ENCODE data around the gene CENPL.

DNA sequence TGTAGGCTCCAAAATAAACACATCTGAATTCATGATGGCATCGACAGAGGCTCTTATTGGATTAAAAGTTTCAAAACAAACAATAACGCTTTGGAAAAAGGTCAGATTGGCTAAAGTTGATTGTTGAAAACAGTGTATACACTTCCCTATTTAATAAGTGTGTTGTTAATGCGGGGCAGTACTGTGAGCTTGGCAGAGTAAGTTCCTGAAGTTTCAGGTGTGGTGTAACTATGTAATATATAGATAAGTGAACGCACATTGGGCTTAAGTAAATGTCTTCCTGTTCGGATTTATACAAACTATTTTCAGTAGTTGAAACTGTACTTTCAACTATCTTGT, 44.3 kb upstream of the CENPL start:
- TF ChIP-seq, protein P1, sequence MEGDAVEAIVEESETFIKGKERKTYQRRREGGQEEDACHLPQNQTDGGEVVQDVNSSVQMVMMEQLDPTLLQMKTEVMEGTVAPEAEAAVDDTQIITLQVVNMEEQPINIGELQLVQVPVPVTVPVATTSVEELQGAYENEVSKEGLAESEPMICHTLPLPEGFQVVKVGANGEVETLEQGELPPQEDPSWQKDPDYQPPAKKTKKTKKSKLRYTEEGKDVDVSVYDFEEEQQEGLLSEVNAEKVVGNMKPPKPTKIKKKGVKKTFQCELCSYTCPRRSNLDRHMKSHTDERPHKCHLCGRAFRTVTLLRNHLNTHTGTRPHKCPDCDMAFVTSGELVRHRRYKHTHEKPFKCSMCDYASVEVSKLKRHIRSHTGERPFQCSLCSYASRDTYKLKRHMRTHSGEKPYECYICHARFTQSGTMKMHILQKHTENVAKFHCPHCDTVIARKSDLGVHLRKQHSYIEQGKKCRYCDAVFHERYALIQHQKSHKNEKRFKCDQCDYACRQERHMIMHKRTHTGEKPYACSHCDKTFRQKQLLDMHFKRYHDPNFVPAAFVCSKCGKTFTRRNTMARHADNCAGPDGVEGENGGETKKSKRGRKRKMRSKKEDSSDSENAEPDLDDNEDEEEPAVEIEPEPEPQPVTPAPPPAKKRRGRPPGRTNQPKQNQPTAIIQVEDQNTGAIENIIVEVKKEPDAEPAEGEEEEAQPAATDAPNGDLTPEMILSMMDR (IDR thresholded peaks at IDR 0.05 in 2 of 3, conservative IDR thresholded peaks at IDR 0.05 in 1 of 3; ENCODE audit: control insufficient read depth in 2 of 3, extremely low read depth in 1 of 3, insufficient read depth in 1 of 3, low read depth in 3 of 3, low read length in 3 of 3) = no peak
- TF ChIP-seq ESRRA (IDR thresholded peaks at IDR 0.05; ENCODE audit: low read length) = no peak
- TF ChIP-seq NBN (IDR thresholded peaks at IDR 0.05) = no peak
- TF ChIP-seq PAX8 (IDR thresholded peaks at IDR 0.05) = no peak
- no peak for TF ChIP-seq NFYA (IDR thresholded peaks at IDR 0.05; ENCODE audit: borderline replicate concordance, low read depth, low read length)
- TF ChIP-seq, protein P2, sequence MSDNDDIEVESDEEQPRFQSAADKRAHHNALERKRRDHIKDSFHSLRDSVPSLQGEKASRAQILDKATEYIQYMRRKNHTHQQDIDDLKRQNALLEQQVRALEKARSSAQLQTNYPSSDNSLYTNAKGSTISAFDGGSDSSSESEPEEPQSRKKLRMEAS (IDR thresholded peaks at IDR 0.05; ENCODE audit: low read depth, low read length) = no peak

Measured in GM12878 (cell line).